Activated CD4-positive, alpha-beta T cell treated with anti-CD3 and anti-CD28 coated beads, Interleukin-2, amount 10 ng/mL, durations not matched to agents 7 days and 5 days (primary cell): ENCODE data around the gene MAML3. TPM values are rescaled to one million over a fixed set of nuclear protein-coding genes. Genes with fewer than 3 reads are reported as not detected.

ENCODE experiments used
- CTCF ChIA-PET: fragments of 350-600 bp; sonication (Branson Sonifier 250); formaldehyde crosslinking; loops from one replicate; lab custom pipeline; 2021; ENCODE audit warnings: antibody characterized with exemption; lab: Charles Lee
- POLR2A ChIA-PET: fragments of 350-600 bp; sonication (Branson Sonifier 250); formaldehyde crosslinking; loops from one replicate; lab custom pipeline; 2021; ENCODE audit warnings: antibody characterized with exemption; lab: Charles Lee
- DNase-seq: peaks from one replicate; pipeline ENCODE4 v3.0.0-alpha.2; 2020
- H3K27ac Mint-ChIP-seq: one replicate; pipeline ENCODE4 v1.8.0; 2021; ENCODE audit warnings: mild to moderate bottlenecking, moderate library complexity, mixed read lengths
- H3K27me3 Mint-ChIP-seq: one replicate; pipeline ENCODE4 v1.8.0; 2021; ENCODE audit warnings: mixed read lengths
- H3K36me3 Mint-ChIP-seq: one replicate; pipeline ENCODE4 v1.8.0; 2021; ENCODE audit warnings: low read depth, mixed read lengths
- H3K4me1 Mint-ChIP-seq: one replicate; pipeline ENCODE4 v1.8.0; 2021; ENCODE audit warnings: mixed read lengths
- H3K4me3 Mint-ChIP-seq: one replicate; pipeline ENCODE4 v1.8.0; 2021; ENCODE audit warnings: mild to moderate bottlenecking, moderate library complexity, mixed read lengths
- H3K9me3 Mint-ChIP-seq: one replicate; pipeline ENCODE4 v1.8.0; 2021; ENCODE audit warnings: mixed read lengths
- total RNA-seq, 2 experiments: library from RNA; stranded (reverse); gene quantifications; one replicate each; pipeline ENCODE4 v1.2.3, GENCODE V29; 2021

MAML3 gene
- total RNA-seq, 2 experiments from 2014 or later: 2.0 to 2.2 TPM

DNA sequence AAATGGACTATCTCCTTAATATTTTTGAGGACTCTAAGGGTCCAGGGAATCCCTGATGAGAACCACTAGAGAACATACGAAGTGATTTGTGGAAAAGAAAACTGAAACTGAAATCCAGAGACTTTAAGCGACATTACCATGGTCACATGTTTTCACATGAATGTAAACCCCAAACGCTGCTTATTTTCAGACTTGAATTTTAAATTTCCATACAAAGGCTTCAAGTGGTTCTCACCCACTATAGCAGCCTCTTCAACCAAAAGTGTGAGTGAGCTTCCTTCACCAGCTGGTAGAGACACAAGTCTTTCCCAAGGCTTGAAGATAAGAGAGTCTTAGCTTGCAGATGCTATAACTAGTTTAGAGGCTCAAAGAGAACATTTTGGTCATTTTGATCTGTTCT lies 255.7 kb downstream of the MAML3 start:
- Mint-ChIP-seq H3K27me3 (no peaks in the 10 kb centered on the region), H3K9me3 (no peaks in the 10 kb centered on the region), H3K36me3 (peaks cover 2% of the 10 kb centered on the region), H3K27ac (no peak overlapping the region), H3K4me3 (no peak overlapping the region), H3K4me1 (peaks cover 22% of the 10 kb centered on the region)
- ChIA-PET CTCF (interaction anchor here (0.6 to 1.4 kb wide), 2 partner anchors 41 to 54 kb away, joined by 3 read pairs; no protein-coding TSS in a partner anchor), POLR2A (no interaction called here)
- no peak for DNase-seq

DNA sequence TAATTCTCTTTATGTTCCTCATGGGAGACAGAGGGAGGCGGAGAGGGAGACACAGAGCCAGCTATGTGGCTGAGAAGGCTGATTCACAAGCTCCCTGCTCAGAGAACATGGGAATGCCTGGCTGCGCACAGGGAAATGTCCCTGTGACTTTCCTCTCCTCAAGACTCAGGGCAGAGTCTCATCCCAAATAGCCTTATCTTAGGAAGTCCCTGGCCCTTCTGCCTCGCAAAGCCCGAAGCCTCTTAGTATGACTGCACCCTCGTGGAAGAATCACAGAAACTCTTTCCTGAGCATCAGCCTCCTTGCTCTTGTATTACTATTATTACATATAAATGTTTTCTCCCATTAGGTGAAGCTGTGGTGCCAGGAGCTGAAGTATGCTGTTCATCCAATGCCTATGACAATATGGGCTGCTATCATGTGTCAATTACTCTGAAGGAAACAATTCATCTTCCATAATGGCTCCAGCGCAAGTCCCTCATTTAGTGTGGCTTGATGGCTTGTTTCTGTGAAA lies 257.8 kb downstream of the MAML3 start:
- no peak overlapping the region for H3K27ac Mint-ChIP-seq
- H3K9me3 Mint-ChIP-seq: no peaks in the 10 kb centered on the region
- peaks cover 2% of the 10 kb centered on the region for H3K36me3 Mint-ChIP-seq
- ChIA-PET POLR2A (no interaction called here), CTCF (interaction anchor here (1.5 kb wide), 1 partner anchor 9 kb away, joined by 3 read pairs; no protein-coding TSS in a partner anchor)
- no peak overlapping the region for H3K4me3 Mint-ChIP-seq
- no peak for DNase-seq
- peaks cover 12% of the 10 kb centered on the region for H3K4me1 Mint-ChIP-seq
- no peaks in the 10 kb centered on the region for H3K27me3 Mint-ChIP-seq

DNA sequence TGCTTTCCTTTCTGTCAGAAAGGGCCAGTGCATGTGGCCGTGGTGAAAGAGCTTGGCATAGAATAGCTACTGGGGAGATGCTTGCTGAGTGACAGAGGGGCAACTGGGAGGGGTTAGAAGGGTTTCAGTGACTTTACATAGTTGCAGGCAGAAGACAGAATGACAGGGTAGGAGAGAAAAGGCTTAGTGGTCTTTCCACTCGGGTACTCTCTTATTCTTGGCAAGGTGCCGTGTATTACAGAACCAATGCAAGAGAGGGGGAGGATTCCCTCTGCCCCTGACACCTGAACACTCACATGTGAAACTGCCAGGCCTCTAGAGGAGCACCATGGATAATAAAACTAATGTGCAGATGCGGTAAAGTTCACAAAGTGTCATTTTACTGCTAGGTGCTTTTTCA lies 260.2 kb downstream of the MAML3 start:
- Mint-ChIP-seq H3K4me1 (no peaks in the 10 kb centered on the region), H3K4me3 (no peak overlapping the region), H3K27me3 (no peaks in the 10 kb centered on the region), H3K36me3 (peaks cover 2% of the 10 kb centered on the region), H3K27ac (no peak overlapping the region), H3K9me3 (no peaks in the 10 kb centered on the region)
- DNase-seq: no peak
- POLR2A ChIA-PET: no interaction called here
- CTCF ChIA-PET: no interaction called here

DNA sequence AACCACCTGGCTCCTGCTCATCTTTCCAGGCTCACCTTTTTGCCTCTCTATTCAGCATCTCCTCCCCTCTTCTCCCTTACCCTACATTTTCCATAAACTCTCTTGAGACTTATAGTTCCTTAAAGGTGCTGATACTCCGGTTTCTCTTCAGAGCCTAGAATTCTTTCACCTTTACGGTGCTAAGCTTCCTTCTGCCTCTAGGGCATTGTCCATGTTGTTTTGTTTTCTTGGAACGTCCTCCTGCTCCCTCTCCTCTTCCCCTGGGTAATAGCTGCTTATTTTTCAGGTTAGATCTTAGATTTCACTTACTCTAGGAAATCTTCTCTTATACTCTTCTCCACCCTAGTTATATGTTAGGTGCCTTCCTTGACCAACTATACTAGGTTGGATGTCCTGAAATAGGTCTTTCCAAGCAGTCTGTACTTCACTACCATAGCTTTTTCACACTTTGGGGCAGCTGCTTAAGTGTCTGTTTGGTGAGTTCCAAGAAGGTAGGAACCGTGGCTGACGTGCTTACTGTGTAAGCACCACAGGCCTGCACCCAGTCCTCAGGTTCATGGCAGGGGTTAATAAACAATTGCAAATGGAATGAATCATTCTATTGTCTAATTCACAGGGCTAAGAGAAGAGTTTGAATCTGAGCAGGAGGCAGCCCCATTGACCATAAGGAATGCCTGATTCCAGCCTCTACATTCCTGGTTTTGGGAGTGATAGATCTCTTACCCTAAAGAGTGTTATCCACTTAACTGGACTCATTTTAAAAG lies 260.8 kb downstream of the MAML3 start:
- no peak for DNase-seq
- Mint-ChIP-seq H3K4me3 (no peak overlapping the region), H3K4me1 (no peaks in the 10 kb centered on the region), H3K27ac (no peak overlapping the region), H3K36me3 (no peaks in the 10 kb centered on the region), H3K27me3 (no peaks in the 10 kb centered on the region), H3K9me3 (no peaks in the 10 kb centered on the region)
- CTCF ChIA-PET: interaction anchor here (0.6 to 0.7 kb wide), 2 partner anchors 36 to 229 kb away, joined by 3 read pairs; no protein-coding TSS in a partner anchor
- POLR2A ChIA-PET: no interaction called here

DNA sequence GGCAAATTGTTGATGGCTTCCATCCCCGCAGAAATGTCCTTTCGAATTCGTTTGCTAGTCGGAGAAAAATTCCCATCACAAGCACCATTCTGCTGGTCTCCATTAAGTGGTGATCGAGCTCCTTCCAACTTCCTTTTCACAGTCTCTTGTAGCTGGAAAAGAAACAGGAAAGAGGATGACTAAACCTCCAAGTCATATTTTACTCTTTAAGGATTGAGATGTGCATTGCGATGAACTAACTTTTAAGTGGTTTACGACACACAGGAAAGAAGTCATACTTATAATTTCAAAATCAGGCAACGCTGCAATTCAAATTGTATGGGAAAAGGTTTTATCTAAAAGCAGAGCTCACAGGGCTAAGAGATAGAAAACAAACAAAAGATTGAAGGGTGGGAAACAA lies 263.2 kb downstream of the MAML3 start:
- Mint-ChIP-seq H3K4me3 (no peak overlapping the region), H3K27me3 (no peaks in the 10 kb centered on the region), H3K27ac (no peak overlapping the region), H3K4me1 (no peaks in the 10 kb centered on the region), H3K9me3 (no peaks in the 10 kb centered on the region), H3K36me3 (no peaks in the 10 kb centered on the region)
- CTCF ChIA-PET: interaction anchor here (1.2 to 1.5 kb wide), 2 partner anchors 10 to 12 kb away, joined by 3 to 4 read pairs; no protein-coding TSS in a partner anchor
- POLR2A ChIA-PET: no interaction called here
- no peak for DNase-seq

DNA sequence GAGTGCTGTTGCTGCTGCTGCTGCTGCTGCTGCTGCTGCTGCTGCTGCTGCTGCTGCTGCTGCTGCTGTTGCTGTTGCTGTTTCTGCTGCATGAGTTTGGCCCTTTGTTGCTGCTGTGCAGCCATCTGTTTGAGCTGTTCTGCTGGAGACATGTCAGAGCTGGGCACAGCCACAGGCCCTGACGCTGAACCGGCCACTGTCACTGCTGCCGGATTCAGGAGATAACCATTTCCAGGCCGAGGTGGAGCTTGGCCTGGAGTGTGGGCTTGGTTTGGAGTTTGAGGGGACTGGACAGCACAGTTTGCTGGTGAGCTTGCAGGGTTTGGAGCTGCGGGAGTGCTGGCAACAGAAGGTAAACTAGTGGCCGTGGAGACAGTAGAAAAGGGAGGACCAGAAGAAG lies 264.1 kb downstream of the MAML3 start:
- no peak overlapping the region for H3K27ac Mint-ChIP-seq
- H3K27me3 Mint-ChIP-seq: no peaks in the 10 kb centered on the region
- H3K36me3 Mint-ChIP-seq: no peaks in the 10 kb centered on the region
- no peaks in the 10 kb centered on the region for H3K4me1 Mint-ChIP-seq
- CTCF ChIA-PET: interaction anchor here (0.9 to 1.8 kb wide), 2 partner anchors 8 to 33 kb away, joined by 3 to 4 read pairs; no protein-coding TSS in a partner anchor
- POLR2A ChIA-PET: no interaction called here
- DNase-seq: no peak
- H3K9me3 Mint-ChIP-seq: no peaks in the 10 kb centered on the region
- no peak overlapping the region for H3K4me3 Mint-ChIP-seq

DNA sequence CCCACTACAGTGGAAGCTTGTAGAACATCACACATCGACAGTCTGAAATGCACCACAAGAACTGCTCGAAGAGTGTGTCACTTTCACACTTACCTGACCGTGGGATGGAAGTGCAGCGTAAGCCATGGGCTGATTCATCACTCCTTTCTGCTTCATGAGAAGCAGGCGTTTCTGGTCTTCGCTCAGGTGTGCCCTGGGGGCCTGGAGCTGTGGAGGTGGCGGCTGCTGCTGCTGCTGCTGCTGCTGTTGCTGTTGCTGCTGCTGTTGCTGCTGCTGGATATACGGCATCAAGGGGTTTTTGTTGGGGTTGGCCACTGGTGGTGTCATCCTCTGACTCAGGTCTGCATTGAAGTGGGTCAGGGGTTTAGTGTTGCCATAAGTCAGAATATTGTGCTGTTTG lies 264.7 kb downstream of the MAML3 start:
- Mint-ChIP-seq H3K9me3 (no peaks in the 10 kb centered on the region), H3K36me3 (peaks cover 4% of the 10 kb centered on the region), H3K27ac (no peak overlapping the region), H3K4me1 (no peaks in the 10 kb centered on the region), H3K27me3 (no peaks in the 10 kb centered on the region), H3K4me3 (no peak overlapping the region)
- no peak for DNase-seq
- ChIA-PET POLR2A (no interaction called here), CTCF (interaction anchor here (1.8 kb wide), 1 partner anchor 33 kb away, joined by 4 read pairs; no protein-coding TSS in a partner anchor)

DNA sequence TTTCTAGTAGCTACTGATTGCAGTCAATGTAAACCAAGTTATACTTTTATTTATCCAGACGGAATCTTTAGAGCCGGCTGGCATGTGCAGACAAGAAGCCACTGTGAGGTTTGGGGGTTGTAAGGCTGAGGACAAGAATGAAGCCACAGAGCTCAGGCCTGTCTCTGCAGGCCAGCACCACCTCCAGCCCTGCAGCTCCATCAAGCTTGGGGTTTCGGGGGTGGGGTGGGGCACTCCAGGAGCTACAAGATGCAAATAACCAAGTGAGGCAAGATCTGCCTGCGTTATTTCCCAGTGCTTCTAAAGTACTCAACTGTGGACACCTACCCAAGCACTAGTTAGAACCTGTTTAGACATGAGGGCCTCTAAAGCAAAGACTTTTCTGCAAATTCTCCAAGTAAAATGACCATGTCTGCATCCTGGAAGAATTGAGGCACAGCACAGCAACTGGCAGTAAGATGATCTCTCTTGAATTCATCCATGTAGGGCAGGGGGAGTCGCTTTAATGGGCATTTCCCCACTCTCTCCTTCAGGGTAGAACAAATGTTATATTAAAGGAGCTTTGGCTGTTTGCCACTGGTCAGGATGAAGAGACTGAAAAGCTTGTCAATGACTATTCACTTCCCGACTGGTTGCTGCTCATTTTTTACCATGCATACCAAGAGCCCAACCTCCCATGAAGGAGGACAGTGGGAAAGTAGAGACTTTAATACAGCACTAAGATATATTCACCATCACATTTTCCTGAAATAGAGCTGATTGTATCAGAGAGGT lies 265.8 kb downstream of the MAML3 start:
- Mint-ChIP-seq H3K27ac (no peak overlapping the region), H3K4me3 (no peak overlapping the region), H3K27me3 (no peaks in the 10 kb centered on the region), H3K9me3 (peaks cover 3% of the 10 kb centered on the region), H3K4me1 (no peaks in the 10 kb centered on the region), H3K36me3 (peaks cover 4% of the 10 kb centered on the region)
- POLR2A ChIA-PET: no interaction called here
- CTCF ChIA-PET: interaction anchor here (1.8 kb wide), 1 partner anchor 35 kb away, joined by 4 read pairs; no protein-coding TSS in a partner anchor
- no peak for DNase-seq

DNA sequence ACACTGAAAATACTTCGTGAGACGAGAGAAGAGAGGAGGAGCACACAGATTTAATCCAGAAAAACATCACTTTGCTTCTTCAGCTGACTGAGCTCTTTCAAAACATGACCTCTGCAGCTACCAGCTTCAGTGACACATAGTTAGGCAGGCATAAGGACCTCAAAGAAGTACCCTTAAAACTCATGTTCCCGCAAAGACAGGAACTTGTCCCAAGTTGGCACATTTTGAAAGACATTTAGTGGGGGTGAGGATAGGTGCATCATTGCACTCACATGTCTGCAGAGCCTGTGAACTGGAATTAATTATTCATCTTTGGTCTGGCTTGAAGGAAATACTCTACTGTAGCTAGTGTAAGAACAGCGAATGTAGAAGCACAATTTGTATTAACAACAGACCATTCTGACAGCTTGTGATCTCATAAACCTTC lies 266.6 kb downstream of the MAML3 start:
- no peak overlapping the region for H3K4me3 Mint-ChIP-seq
- CTCF ChIA-PET: interaction anchor here (0.7 kb wide), 1 partner anchor 8 kb away, joined by 3 read pairs; no protein-coding TSS in a partner anchor
- POLR2A ChIA-PET: no interaction called here

DNA sequence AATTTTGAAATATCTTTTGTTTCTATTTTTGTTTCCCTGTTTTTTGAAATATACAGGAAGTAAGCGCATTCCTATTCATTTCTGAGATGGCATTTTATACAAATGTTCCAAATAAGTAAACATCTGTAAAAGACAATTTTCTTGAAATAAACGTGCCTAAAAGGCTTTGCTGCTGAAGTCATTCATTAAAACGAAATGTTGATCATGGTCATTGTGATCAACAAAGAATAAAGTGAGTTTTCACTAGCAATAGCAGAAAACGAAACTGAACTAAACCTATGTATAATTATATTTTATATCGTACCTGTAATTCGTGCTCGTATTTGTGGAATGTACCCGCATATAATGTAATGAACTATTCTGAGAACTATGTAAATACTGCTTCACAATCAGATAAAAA lies 267.2 kb downstream of the MAML3 start:
- no peaks in the 10 kb centered on the region for H3K27me3 Mint-ChIP-seq
- no peak overlapping the region for H3K4me3 Mint-ChIP-seq
- H3K9me3 Mint-ChIP-seq: peaks cover 6% of the 10 kb centered on the region
- DNase-seq: no peak
- POLR2A ChIA-PET: no interaction called here
- peaks cover 4% of the 10 kb centered on the region for H3K36me3 Mint-ChIP-seq
- CTCF ChIA-PET: interaction anchor here (0.7 kb wide), 1 partner anchor 9 kb away, joined by 3 read pairs; no protein-coding TSS in a partner anchor
- no peaks in the 10 kb centered on the region for H3K4me1 Mint-ChIP-seq
- H3K27ac Mint-ChIP-seq: no peak overlapping the region

More for the DNA sequence above, 266.6 kb downstream of the MAML3 start:
- Mint-ChIP-seq H3K4me1 (no peaks in the 10 kb centered on the region), H3K27me3 (no peaks in the 10 kb centered on the region), H3K9me3 (peaks cover 6% of the 10 kb centered on the region), H3K27ac (no peak overlapping the region), H3K36me3 (peaks cover 4% of the 10 kb centered on the region)
- DNase-seq: no peak

DNA sequence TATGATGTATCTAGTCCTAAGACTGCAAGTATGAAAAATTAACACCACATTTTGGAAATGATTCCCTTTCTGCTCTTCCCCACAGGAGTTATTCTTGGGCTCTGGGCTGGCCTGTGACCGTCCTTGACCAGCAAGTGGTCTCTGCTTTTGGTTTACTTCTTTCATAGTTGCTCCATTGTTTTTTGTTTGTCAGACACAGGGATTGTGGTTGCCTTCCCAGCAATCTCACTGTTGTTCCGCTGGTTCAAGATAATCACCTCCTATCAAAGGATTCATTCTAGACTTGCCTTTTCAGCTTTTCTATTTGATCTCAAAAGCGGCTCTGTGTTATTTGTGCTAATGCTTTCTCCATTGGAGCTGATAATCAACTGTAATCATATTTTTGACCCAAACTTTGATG lies 269.5 kb downstream of the MAML3 start:
- H3K4me1 Mint-ChIP-seq: no peaks in the 10 kb centered on the region
- ChIA-PET CTCF (interaction anchor here (0.7 kb wide), 1 partner anchor 224 kb away, joined by 3 read pairs; no protein-coding TSS in a partner anchor), POLR2A (no interaction called here)

DNA sequence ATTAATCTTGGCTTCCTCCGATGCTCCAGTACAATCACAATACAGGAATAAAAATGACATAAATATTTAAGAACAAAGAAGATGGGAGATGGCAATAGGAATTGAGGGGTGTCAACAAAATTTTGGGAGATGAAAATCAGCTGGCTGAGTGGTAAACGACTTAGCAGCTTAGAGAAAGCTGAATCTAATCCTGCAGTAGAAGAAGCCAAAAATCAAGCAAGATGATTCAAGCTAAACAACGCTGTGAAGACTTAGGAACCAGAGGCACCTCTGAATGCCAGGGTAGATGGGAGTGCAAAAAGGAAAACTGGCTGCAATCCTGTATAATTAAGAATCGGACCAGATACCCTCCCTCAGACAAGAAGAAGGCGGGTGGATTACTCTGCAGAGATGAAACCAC lies 273.1 kb downstream of the MAML3 start:
- CTCF ChIA-PET: interaction anchor here (1.0 kb wide), 1 partner anchor 9 kb away, joined by 3 read pairs; no protein-coding TSS in a partner anchor
- Mint-ChIP-seq H3K9me3 (peaks cover 6% of the 10 kb centered on the region), H3K36me3 (peaks cover 4% of the 10 kb centered on the region), H3K4me3 (no peak overlapping the region), H3K27me3 (no peaks in the 10 kb centered on the region), H3K27ac (no peak overlapping the region), H3K4me1 (no peaks in the 10 kb centered on the region)
- DNase-seq: no peak
- POLR2A ChIA-PET: no interaction called here

More for the DNA sequence above, 269.5 kb downstream of the MAML3 start:
- H3K27ac Mint-ChIP-seq: no peak overlapping the region
- H3K27me3 Mint-ChIP-seq: no peaks in the 10 kb centered on the region
- DNase-seq: no peak
- peaks cover 4% of the 10 kb centered on the region for H3K36me3 Mint-ChIP-seq
- peaks cover 6% of the 10 kb centered on the region for H3K9me3 Mint-ChIP-seq
- no peak overlapping the region for H3K4me3 Mint-ChIP-seq
